Measurements from ENCODE around the gene KANK4.

Gene KANK4

GRCh38 chr1:62209931-62210595 lies 109.2 kb downstream of the KANK4 start:
- Mint-ChIP-seq H3K9me3 (ENCODE audit: low read depth) (peaks cover 12% of the 10 kb centered on the region), H3K27me3 (no peaks in the 10 kb centered on the region), H3K36me3 (peaks cover 4% of the 10 kb centered on the region), H3K4me3 (no peak overlapping the region), H3K4me1 (ENCODE audit: low read depth) (no peaks in the 10 kb centered on the region), H3K27ac (no peak overlapping the region)

GRCh38 chr1:62208970-62209369 lies 110.3 kb downstream of the KANK4 start:
- no peaks in the 10 kb centered on the region for H3K27me3 Mint-ChIP-seq
- H3K4me3 Mint-ChIP-seq = no peak overlapping the region
- no peak overlapping the region for H3K27ac Mint-ChIP-seq
- peaks cover 12% of the 10 kb centered on the region for H3K9me3 Mint-ChIP-seq (ENCODE audit: low read depth)
- H3K4me1 Mint-ChIP-seq (ENCODE audit: low read depth) = no peaks in the 10 kb centered on the region
- peaks cover 4% of the 10 kb centered on the region for H3K36me3 Mint-ChIP-seq

GRCh38 chr1:62208087-62208486 lies 111.1 kb downstream of the KANK4 start:
- Mint-ChIP-seq H3K36me3 (peaks cover 4% of the 10 kb centered on the region), H3K4me1 (ENCODE audit: low read depth) (no peaks in the 10 kb centered on the region)

GRCh38 chr1:62207187-62207586 lies 112.0 kb downstream of the KANK4 start:
- Mint-ChIP-seq H3K9me3 (ENCODE audit: low read depth) (peaks cover 12% of the 10 kb centered on the region), H3K27ac (no peak overlapping the region), H3K4me3 (no peak overlapping the region), H3K27me3 (no peaks in the 10 kb centered on the region), H3K36me3 (peaks cover 4% of the 10 kb centered on the region), H3K4me1 (ENCODE audit: low read depth) (no peaks in the 10 kb centered on the region)

More at GRCh38 chr1:62208087-62208486, 111.1 kb downstream of the KANK4 start:
- Mint-ChIP-seq H3K4me3 (no peak overlapping the region), H3K27me3 (no peaks in the 10 kb centered on the region), H3K27ac (no peak overlapping the region), H3K9me3 (ENCODE audit: low read depth) (peaks cover 12% of the 10 kb centered on the region)

GRCh38 chr1:62198781-62199125 lies 120.5 kb downstream of the KANK4 start:
- H3K36me3 Mint-ChIP-seq = no peaks in the 10 kb centered on the region
- no peak overlapping the region for H3K27ac Mint-ChIP-seq
- peaks cover 11% of the 10 kb centered on the region for H3K4me1 Mint-ChIP-seq (ENCODE audit: low read depth)
- no peak overlapping the region for H3K4me3 Mint-ChIP-seq
- peaks cover 17% of the 10 kb centered on the region for H3K27me3 Mint-ChIP-seq
- no peaks in the 10 kb centered on the region for H3K9me3 Mint-ChIP-seq (ENCODE audit: low read depth)

- no peak overlapping the region for H3K4me3 Mint-ChIP-seq
- H3K27me3 Mint-ChIP-seq = peaks cover 19% of the 10 kb centered on the region
- no peak overlapping the region for H3K27ac Mint-ChIP-seq
- no peaks in the 10 kb centered on the region for H3K36me3 Mint-ChIP-seq
- peaks cover 11% of the 10 kb centered on the region for H3K4me1 Mint-ChIP-seq (ENCODE audit: low read depth)
- no peaks in the 10 kb centered on the region for H3K9me3 Mint-ChIP-seq (ENCODE audit: low read depth)
Measured at GRCh38 chr1:62198069-62198780, 121.0 kb downstream of the KANK4 start.

DNA sequence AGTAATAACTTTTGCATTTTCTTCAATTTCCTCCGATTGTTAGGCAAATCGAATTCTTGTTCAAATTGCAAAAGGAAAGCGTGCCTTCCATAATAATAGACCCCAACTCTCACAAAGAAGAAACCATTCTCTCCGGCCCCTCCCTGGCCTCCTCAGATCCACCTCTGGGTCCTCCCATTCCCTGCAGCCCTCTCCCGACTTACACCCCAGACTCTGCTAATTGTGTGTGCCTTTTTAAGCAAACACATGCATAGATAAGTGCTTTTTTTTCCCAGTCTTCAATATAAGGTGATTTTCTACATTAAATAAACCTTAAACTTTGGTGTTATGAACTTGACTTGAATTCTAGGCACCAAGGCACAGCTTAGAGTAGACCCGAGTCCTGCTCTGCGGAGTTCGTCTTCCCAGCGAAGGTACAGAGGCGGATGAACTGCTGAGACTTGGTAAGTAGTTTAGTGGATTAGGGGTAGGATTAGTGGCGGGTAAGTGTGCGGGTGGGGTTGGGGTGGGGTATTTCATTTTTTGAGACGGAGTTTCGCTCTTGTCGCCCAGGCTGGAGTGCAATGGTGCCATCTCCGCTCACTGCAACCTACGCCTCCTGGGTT lies 123.0 kb downstream of the KANK4 start:
- Mint-ChIP-seq H3K9me3 (ENCODE audit: low read depth) (no peaks in the 10 kb centered on the region), H3K27ac (no peak overlapping the region), H3K4me3 (peak overlapping the region; percentile 43), H3K27me3 (peaks cover 19% of the 10 kb centered on the region), H3K4me1 (ENCODE audit: low read depth) (peaks cover 11% of the 10 kb centered on the region), H3K36me3 (no peaks in the 10 kb centered on the region)

- Mint-ChIP-seq H3K4me1 (ENCODE audit: low read depth) (peaks cover 11% of the 10 kb centered on the region), H3K27me3 (peaks cover 19% of the 10 kb centered on the region), H3K9me3 (ENCODE audit: low read depth) (no peaks in the 10 kb centered on the region), H3K36me3 (no peaks in the 10 kb centered on the region), H3K27ac (no peak within 1 kb of the TSS), H3K4me3 (peak within 1 kb of the TSS; percentile 21)
Measured at GRCh38 chr1:62194651-62195544, 124.3 kb downstream of the KANK4 start, which contains the start of gene L1TD1. Gene L1TD1, plus strand, starts transcription at chr1:62194849. Its CDS starts 11,780 bp downstream, at chr1:62206629.

GRCh38 chr1:62188111-62188510 lies 131.1 kb downstream of the KANK4 start:
- Mint-ChIP-seq H3K4me1 (ENCODE audit: low read depth) (no peaks in the 10 kb centered on the region), H3K27me3 (peaks cover 1% of the 10 kb centered on the region), H3K4me3 (no peak overlapping the region), H3K27ac (no peak overlapping the region), H3K36me3 (no peaks in the 10 kb centered on the region), H3K9me3 (ENCODE audit: low read depth) (no peaks in the 10 kb centered on the region)

DNA sequence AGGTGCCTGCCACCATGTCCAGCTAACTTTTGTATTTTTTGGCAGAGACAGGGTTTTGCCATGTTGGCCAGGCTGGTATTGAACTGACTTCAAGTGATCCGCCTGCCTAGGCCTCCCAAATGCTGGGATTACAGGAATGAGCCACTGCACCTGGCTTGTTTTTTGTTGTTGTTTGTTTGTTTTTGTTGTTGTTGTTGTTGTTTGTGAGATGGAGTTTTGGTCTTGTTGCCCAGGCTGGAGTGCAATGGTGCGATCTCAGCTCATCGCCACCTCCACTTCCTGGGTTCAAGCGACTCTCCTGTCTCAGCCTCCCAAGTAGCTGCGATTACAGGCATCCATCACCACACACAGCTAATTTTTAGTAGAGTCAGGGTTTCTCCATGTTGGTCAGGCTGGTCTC lies 131.7 kb downstream of the KANK4 start:
- H3K27ac Mint-ChIP-seq = no peak overlapping the region
- H3K4me1 Mint-ChIP-seq (ENCODE audit: low read depth) = no peaks in the 10 kb centered on the region
- peaks cover 1% of the 10 kb centered on the region for H3K27me3 Mint-ChIP-seq
- no peaks in the 10 kb centered on the region for H3K9me3 Mint-ChIP-seq (ENCODE audit: low read depth)
- no peaks in the 10 kb centered on the region for H3K36me3 Mint-ChIP-seq
- H3K4me3 Mint-ChIP-seq = no peak overlapping the region

Measured in activated naive CD8-positive, alpha-beta T cell (primary cell).